ENCODE results near the gene ABCB1. TPM values are rescaled to one million over a fixed set of nuclear protein-coding genes. Genes with fewer than 3 reads are reported as not detected.

Gene ABCB1
- total RNA-seq, 1 donor from 2014 or later = not detected

GRCh38 chr7:87596696-87597095 lies 4.0 kb downstream of the ABCB1 start:
- Mint-ChIP-seq H3K27me3 (ENCODE audit: insufficient read depth, low read depth) (peaks cover 19% of the 10 kb centered on the region), H3K4me3 (no peak overlapping the region), H3K9me3 (no peaks in the 10 kb centered on the region), H3K27ac (no peak overlapping the region), H3K4me1 (peaks cover 5% of the 10 kb centered on the region), H3K36me3 (no peaks in the 10 kb centered on the region)
- Histone ChIP-seq H2AFZ (replicated peaks) (no peak overlapping the region), H3K4me2 (no peak overlapping the region), H3K9me3 (ENCODE audit: low read depth) (no peaks in the 10 kb centered on the region), H3K36me3 (no peaks in the 10 kb centered on the region), H3F3A (ENCODE audit: low read depth) (no peaks in the 10 kb centered on the region), H3K79me2 (ENCODE audit: low read depth) (no peaks in the 10 kb centered on the region), H3K9ac (no peak overlapping the region), H3K4me3 (no peak overlapping the region), H3K27ac (no peak overlapping the region), H3K4me1 (no peaks in the 10 kb centered on the region), H3K27me3 (peaks cover 68% of the 10 kb centered on the region), H4K20me1 (ENCODE audit: low read depth) (no peaks in the 10 kb centered on the region)
- DNase-seq (ENCODE audit: low spot score) = no peak
- TF ChIP-seq EZH2phosphoT487 (IDR thresholded peaks at IDR 0.05) (no peak), EZH2 (IDR thresholded peaks at IDR 0.05) (no peak), CTCF (IDR thresholded peaks at IDR 0.05) (no peak)

GRCh38 chr7:87596136-87596535 lies 4.5 kb downstream of the ABCB1 start:
- peaks cover 62% of the 10 kb centered on the region for H3K27me3 ChIP-seq
- H3K79me2 ChIP-seq (ENCODE audit: low read depth) = no peaks in the 10 kb centered on the region
- Mint-ChIP-seq H3K4me1 (peaks cover 5% of the 10 kb centered on the region), H3K27ac (no peak overlapping the region), H3K27me3 (ENCODE audit: insufficient read depth, low read depth) (peaks cover 19% of the 10 kb centered on the region), H3K4me3 (no peak overlapping the region), H3K9me3 (no peaks in the 10 kb centered on the region), H3K36me3 (no peaks in the 10 kb centered on the region)
- TF ChIP-seq EZH2 (IDR thresholded peaks at IDR 0.05) = no peak
- H2AFZ ChIP-seq (replicated peaks) = no peak overlapping the region
- no peaks in the 10 kb centered on the region for H4K20me1 ChIP-seq (ENCODE audit: low read depth)
- no peak overlapping the region for H3K4me2 ChIP-seq
- no peak overlapping the region for H3K4me3 ChIP-seq
- no peaks in the 10 kb centered on the region for H3K9me3 ChIP-seq (ENCODE audit: low read depth)
- no peaks in the 10 kb centered on the region for H3F3A ChIP-seq (ENCODE audit: low read depth)
- no peaks in the 10 kb centered on the region for H3K36me3 ChIP-seq
- H3K9ac ChIP-seq = no peak overlapping the region
- no peak overlapping the region for H3K27ac ChIP-seq
- no peak for DNase-seq (ENCODE audit: low spot score)
- H3K4me1 ChIP-seq = no peaks in the 10 kb centered on the region

- no peaks in the 10 kb centered on the region for H3K36me3 Mint-ChIP-seq
- H3K9me3 Mint-ChIP-seq = no peaks in the 10 kb centered on the region
- H3K4me3 ChIP-seq = no peak overlapping the region
- H3K9ac ChIP-seq = no peak overlapping the region
- no peak overlapping the region for H3K27ac ChIP-seq
- TF ChIP-seq EZH2 (IDR thresholded peaks at IDR 0.05) (no peak), CTCF (IDR thresholded peaks at IDR 0.05) (no peak), EZH2phosphoT487 (IDR thresholded peaks at IDR 0.05) (no peak)
- DNase-seq (ENCODE audit: low spot score) = no peak
- no peaks in the 10 kb centered on the region for H3F3A ChIP-seq (ENCODE audit: low read depth)
- no peak overlapping the region for H3K27ac Mint-ChIP-seq
- H3K4me3 Mint-ChIP-seq = no peak overlapping the region
- no peak overlapping the region for H2AFZ ChIP-seq (replicated peaks)
- H3K9me3 ChIP-seq (ENCODE audit: low read depth) = no peaks in the 10 kb centered on the region
- peaks cover 24% of the 10 kb centered on the region for H3K27me3 ChIP-seq
- H3K4me1 ChIP-seq = no peaks in the 10 kb centered on the region
- no peaks in the 10 kb centered on the region for H3K79me2 ChIP-seq (ENCODE audit: low read depth)
- no peaks in the 10 kb centered on the region for H4K20me1 ChIP-seq (ENCODE audit: low read depth)
- H3K4me2 ChIP-seq = no peak overlapping the region
- no peaks in the 10 kb centered on the region for H3K4me1 Mint-ChIP-seq
- no peaks in the 10 kb centered on the region for H3K36me3 ChIP-seq
- H3K27me3 Mint-ChIP-seq (ENCODE audit: insufficient read depth, low read depth) = no peaks in the 10 kb centered on the region
These were observed 8.4 kb downstream of the ABCB1 start for GRCh38 chr7:87592300-87592699.

GRCh38 chr7:87591211-87591610 lies 9.5 kb downstream of the ABCB1 start:
- Histone ChIP-seq H3K27ac (no peak overlapping the region), H3K4me2 (no peak overlapping the region), H3K4me1 (no peaks in the 10 kb centered on the region), H4K20me1 (ENCODE audit: low read depth) (no peaks in the 10 kb centered on the region), H2AFZ (replicated peaks) (no peak overlapping the region), H3F3A (ENCODE audit: low read depth) (no peaks in the 10 kb centered on the region), H3K9ac (no peak overlapping the region), H3K4me3 (no peak overlapping the region), H3K27me3 (peaks cover 13% of the 10 kb centered on the region), H3K36me3 (no peaks in the 10 kb centered on the region), H3K79me2 (ENCODE audit: low read depth) (no peaks in the 10 kb centered on the region), H3K9me3 (ENCODE audit: low read depth) (no peaks in the 10 kb centered on the region)
- Mint-ChIP-seq H3K4me1 (no peaks in the 10 kb centered on the region), H3K4me3 (no peak overlapping the region), H3K36me3 (no peaks in the 10 kb centered on the region), H3K9me3 (no peaks in the 10 kb centered on the region), H3K27me3 (ENCODE audit: insufficient read depth, low read depth) (no peaks in the 10 kb centered on the region), H3K27ac (no peak overlapping the region)
- no peak for DNase-seq (ENCODE audit: low spot score)
- no peak for TF ChIP-seq CTCF (IDR thresholded peaks at IDR 0.05)
- no peak for TF ChIP-seq EZH2 (IDR thresholded peaks at IDR 0.05)
- TF ChIP-seq EZH2phosphoT487 (IDR thresholded peaks at IDR 0.05) = no peak
